ENCODE data around the gene COL24A1.

GRCh38 chr1:86201311-86201710 is 44.7 kb upstream of the COL24A1 start:
- TF ChIP-seq CTCF (IDR thresholded peaks at IDR 0.05; ENCODE audit: borderline replicate concordance, extremely low read depth, low read length, poor library complexity, severe bottlenecking) (no peak), EZH2 (IDR thresholded peaks at IDR 0.05; ENCODE audit: borderline replicate concordance, low read depth, low read length, severe bottlenecking) (no peak)
